Peyer's patch (tissue), 4 donors: ENCODE measurements around the gene TMEM52B.
"Not testable (repeated sequence)": the region's sequence is repeated elsewhere in the genome, so short reads cannot be mapped to it uniquely, and the experiment has no call there.

Source experiments
- POLR2A ChIP-seq, 2 donors: fragments of 450-650 bp; IDR thresholded peaks; one replicate each; pipeline ENCODE4 v1.5.1; 2017; ENCODE audit warnings: antibody characterized with exemption in 2 of 2, mild to moderate bottlenecking in 2 of 2, moderate library complexity in 2 of 2
- TF ChIP-seq, protein P1 (sequence below), 6 experiments: fragments of 450-650 bp in 4 of 6; fragments of 200-600 bp in 2 of 6; sonication (generic) in 1 of 6; IDR thresholded peaks; one replicate each; pipeline ENCODE4 v1.5.1; 2017 to 2019; ENCODE audit warnings: antibody characterized with exemption in 6 of 6, mild to moderate bottlenecking in 3 of 6, moderate library complexity in 1 of 6

DNA sequence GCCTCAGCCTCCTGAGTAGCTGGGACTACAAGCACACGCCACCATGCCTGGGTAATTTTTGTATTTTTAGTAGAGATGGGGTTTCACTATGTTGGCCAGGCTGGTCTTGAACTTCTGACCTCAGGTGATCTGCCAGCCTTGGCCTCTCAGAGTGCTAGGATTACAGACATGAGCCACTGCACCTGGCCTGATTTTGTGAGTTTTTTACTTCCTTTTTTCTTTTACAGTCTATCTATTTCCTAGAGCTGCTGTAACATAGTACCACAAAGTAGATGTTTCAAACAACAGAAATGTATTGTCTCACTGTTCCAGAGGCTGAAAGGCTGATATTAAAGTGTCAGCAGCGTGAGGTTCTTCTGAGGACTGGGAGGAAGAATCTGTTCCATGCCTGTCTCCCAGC, 25.7 kb downstream of the TMEM52B start:
- not testable (repeated sequence) for TF ChIP-seq POLR2A (IDR thresholded peaks at IDR 0.05)
- TF ChIP-seq, protein P1, sequence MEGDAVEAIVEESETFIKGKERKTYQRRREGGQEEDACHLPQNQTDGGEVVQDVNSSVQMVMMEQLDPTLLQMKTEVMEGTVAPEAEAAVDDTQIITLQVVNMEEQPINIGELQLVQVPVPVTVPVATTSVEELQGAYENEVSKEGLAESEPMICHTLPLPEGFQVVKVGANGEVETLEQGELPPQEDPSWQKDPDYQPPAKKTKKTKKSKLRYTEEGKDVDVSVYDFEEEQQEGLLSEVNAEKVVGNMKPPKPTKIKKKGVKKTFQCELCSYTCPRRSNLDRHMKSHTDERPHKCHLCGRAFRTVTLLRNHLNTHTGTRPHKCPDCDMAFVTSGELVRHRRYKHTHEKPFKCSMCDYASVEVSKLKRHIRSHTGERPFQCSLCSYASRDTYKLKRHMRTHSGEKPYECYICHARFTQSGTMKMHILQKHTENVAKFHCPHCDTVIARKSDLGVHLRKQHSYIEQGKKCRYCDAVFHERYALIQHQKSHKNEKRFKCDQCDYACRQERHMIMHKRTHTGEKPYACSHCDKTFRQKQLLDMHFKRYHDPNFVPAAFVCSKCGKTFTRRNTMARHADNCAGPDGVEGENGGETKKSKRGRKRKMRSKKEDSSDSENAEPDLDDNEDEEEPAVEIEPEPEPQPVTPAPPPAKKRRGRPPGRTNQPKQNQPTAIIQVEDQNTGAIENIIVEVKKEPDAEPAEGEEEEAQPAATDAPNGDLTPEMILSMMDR (IDR thresholded peaks at IDR 0.05), result not testable (repeated sequence)
